HFF-Myc (cell line): ENCODE data around the gene ZEB2.

Experiments
- DNase-seq: peaks from one replicate; pipeline ENCODE4 v3.0.0-alpha.2; 2011; ENCODE audit warnings: low read depth; ENCODE audit errors: extremely low read depth
- H3K4me3 ChIP-seq: replicated peaks from 2 replicates; pipeline ENCODE4 v1.5.1; 2011; ENCODE audit warnings: low read depth, mild to moderate bottlenecking, control low read depth, low read length
- CTCF ChIP-seq: IDR thresholded peaks from 2 replicates; pipeline ENCODE4 v1.5.1; 2012; ENCODE audit warnings: mild to moderate bottlenecking, low read depth, low read length, control low read depth; ENCODE audit errors: missing control alignments

The ZEB2 gene

GRCh38 chr2:144519934-144520731, at the start of gene ZEB2:
ZEB2 (minus strand) TSS chr2:144520119; CDS start chr2:144517350, 2,769 bp downstream.
- peak within 1 kb of the TSS; percentile 65 for H3K4me3 ChIP-seq
- peak; percentile 76 for TF ChIP-seq CTCF
- peak; percentile 91 for DNase-seq

- DNase-seq = no peak
- no peak for TF ChIP-seq CTCF
- no peak overlapping the region for H3K4me3 ChIP-seq
Observed at GRCh38 chr2:144567745-144568144, 47.8 kb upstream of the ZEB2 start.

GRCh38 chr2:144566448-144566847, 46.5 kb upstream of the ZEB2 start:
- H3K4me3 ChIP-seq = no peak overlapping the region
- TF ChIP-seq CTCF = no peak
- no peak for DNase-seq

GRCh38 chr2:144560251-144560650, 40.3 kb upstream of the ZEB2 start:
- no peak for TF ChIP-seq CTCF
- H3K4me3 ChIP-seq = no peak overlapping the region
- no peak for DNase-seq

GRCh38 chr2:144559681-144560080, 39.8 kb upstream of the ZEB2 start:
- no peak overlapping the region for H3K4me3 ChIP-seq
- no peak for TF ChIP-seq CTCF
- no peak for DNase-seq

GRCh38 chr2:144559242-144559641, 39.3 kb upstream of the ZEB2 start:
- no peak overlapping the region for H3K4me3 ChIP-seq
- no peak for TF ChIP-seq CTCF
- DNase-seq = no peak
